Activated naive CD8-positive, alpha-beta T cell treated with anti-CD3 and anti-CD28 coated beads, Interleukin-2, amount 10 ng/mL, durations not matched to agents 7 days and 5 days (primary cell): ENCODE measurements around the gene PIP4K2A. TPM values are rescaled to one million over a fixed set of nuclear protein-coding genes. Genes with fewer than 3 reads are reported as not detected.
A peak's percentile ranks its signal among the peaks of the same experiment; 100 is the strongest.

Source experiments
- ATAC-seq: fragments of 150-1000 bp; cut with Tn5 transposase; one replicate; pipeline ENCODE4 v1.10.0; 2021; ENCODE audit warnings: low read depth, moderate library complexity
- POLR2A ChIA-PET: fragments of 350-600 bp; sonication (Branson Sonifier 250); formaldehyde crosslinking; loops from one replicate; lab custom pipeline; 2021; ENCODE audit warnings: antibody characterized with exemption; lab: Charles Lee
- DNase-seq: peaks from one replicate; pipeline ENCODE4 v3.0.0; 2021
- H3K27ac Mint-ChIP-seq: one replicate; pipeline ENCODE4 v1.8.0; 2022; ENCODE audit warnings: mild to moderate bottlenecking, mixed read lengths
- H3K27me3 Mint-ChIP-seq: one replicate; pipeline ENCODE4 v1.8.0; 2022; ENCODE audit warnings: mild to moderate bottlenecking, moderate library complexity, mixed read lengths
- H3K36me3 Mint-ChIP-seq: one replicate; pipeline ENCODE4 v1.8.0; 2021; ENCODE audit warnings: mild to moderate bottlenecking, mixed read lengths
- H3K4me1 Mint-ChIP-seq: one replicate; pipeline ENCODE4 v1.8.0; 2021; ENCODE audit warnings: mixed read lengths
- H3K4me3 Mint-ChIP-seq: one replicate; pipeline ENCODE4 v1.8.0; 2022; ENCODE audit warnings: mild to moderate bottlenecking, moderate library complexity, mixed read lengths
- H3K9me3 Mint-ChIP-seq: one replicate; pipeline ENCODE4 v1.8.0; 2021; ENCODE audit warnings: mixed read lengths
- total RNA-seq, 2 experiments: library from RNA; stranded (reverse); gene quantifications; one replicate each; pipeline ENCODE4 v1.2.3, GENCODE V29; 2021

PIP4K2A gene
- total RNA-seq, 2 experiments from 2014 or later: 179 to 199 TPM

DNA sequence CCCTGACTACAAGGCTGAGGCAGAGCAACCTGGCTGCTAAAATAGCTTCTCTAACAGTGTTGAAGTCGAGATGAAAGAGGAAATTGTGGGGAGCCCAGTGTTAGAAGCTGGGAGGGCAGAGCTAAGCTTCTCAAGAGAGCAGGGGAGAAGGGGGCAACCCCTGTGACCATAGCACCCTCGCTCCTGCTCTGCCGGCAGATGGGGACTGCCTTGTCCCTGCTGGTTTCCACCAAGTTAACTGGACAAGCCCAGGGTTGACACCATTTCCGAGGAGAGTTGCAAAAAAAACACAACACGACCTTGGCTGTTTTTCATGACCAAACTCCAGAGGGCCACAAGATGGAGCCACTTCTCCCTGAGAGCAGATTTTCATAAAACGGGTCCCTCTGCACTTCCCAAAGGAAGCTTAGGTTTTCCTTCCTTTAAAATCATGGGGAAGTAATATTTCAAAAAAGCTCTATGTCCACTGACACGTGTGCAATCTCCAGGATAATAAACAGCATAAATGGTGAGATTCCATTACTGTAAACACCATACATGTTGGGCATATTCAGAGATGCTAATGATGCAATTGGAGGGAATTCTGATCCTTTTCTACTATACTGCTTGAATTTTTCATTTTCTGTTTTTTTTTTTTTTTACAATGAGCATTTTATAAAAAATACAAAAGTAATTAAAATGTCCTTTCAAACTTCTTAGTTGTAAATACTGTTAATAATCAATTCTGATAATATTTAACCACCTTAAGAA, 140.4 kb downstream of the PIP4K2A start:
- ATAC-seq (peak; percentile 78), DNase-seq (peak; percentile 49)
- H3K4me1 Mint-ChIP-seq: peaks cover 36% of the 10 kb centered on the region
- peaks cover 32% of the 10 kb centered on the region for H3K36me3 Mint-ChIP-seq
- H3K9me3 Mint-ChIP-seq: no peaks in the 10 kb centered on the region
- H3K4me3 Mint-ChIP-seq: peak overlapping the region; percentile 57
- H3K27me3 Mint-ChIP-seq: no peaks in the 10 kb centered on the region
- POLR2A ChIA-PET: interaction anchor here (0.8 kb wide), 1 partner anchor 413 kb away, joined by 3 read pairs; no protein-coding TSS in a partner anchor
- H3K27ac Mint-ChIP-seq: peak overlapping the region; percentile 84

DNA sequence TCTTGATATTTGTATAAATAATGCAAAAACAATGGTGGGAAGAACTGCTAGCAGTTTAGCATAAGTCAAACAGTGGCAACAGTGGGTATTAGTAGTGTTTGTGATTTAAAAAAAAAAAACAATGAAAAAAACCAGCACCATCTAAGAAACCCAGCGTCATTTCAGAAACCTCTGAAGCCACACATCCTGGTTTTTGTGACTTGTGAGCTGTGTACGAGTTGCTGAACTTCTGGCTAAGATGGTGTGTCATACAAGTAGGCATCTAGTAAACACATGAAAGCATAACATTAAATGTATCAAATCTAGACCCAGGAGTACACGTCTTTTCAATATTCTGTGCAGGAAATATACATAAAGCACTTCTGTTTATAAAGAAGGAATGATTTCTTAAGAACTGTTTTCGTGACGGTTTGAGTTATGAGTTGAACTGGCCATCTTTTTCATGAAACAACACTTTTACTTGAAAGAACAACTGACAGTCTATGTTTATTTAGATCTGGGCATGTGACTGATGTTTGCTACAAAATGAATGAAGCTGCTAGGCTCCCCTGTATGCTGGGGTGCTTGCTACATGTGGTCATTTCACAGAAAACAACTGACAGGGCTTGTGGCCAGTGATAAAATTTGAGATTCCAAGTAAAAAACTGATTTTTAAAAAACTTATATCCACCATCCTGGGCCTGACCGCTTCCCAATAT, 143.5 kb downstream of the PIP4K2A start:
- Mint-ChIP-seq H3K27ac (peak overlapping the region; percentile 57), H3K4me1 (peaks cover 45% of the 10 kb centered on the region), H3K36me3 (peaks cover 31% of the 10 kb centered on the region), H3K4me3 (no peak overlapping the region), H3K9me3 (no peaks in the 10 kb centered on the region), H3K27me3 (no peaks in the 10 kb centered on the region)
- peak; percentile 80 for ATAC-seq
- DNase-seq: no peak
- POLR2A ChIA-PET: interaction anchor here (0.6 kb wide), 1 partner anchor 356 kb away, joined by 3 read pairs; no protein-coding TSS in a partner anchor

DNA sequence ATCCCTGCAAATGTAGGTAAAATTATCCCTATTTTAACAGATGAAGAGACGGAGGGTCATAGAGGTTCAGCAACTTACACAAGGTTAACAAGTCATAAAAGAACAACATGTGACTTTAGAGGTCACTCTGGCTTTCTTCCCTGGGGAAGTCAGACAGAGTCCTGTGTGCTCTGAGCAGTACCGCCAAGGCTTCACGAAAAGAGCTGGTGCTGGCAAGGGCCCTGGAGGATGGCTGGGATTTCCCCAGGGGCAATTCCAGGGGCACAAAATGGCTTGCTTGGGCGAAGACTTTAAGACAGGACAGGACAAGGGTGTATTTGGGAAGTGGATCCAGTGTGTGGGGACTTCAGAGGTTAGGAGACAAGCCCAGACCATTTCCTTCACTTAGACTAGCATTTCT, 144.1 kb downstream of the PIP4K2A start:
- POLR2A ChIA-PET: interaction anchor here (0.6 kb wide), 1 partner anchor 116 kb away, joined by 3 read pairs; no protein-coding TSS in a partner anchor
- Mint-ChIP-seq H3K9me3 (no peaks in the 10 kb centered on the region), H3K36me3 (peaks cover 31% of the 10 kb centered on the region), H3K4me1 (peaks cover 47% of the 10 kb centered on the region), H3K27me3 (no peaks in the 10 kb centered on the region), H3K4me3 (peak overlapping the region; percentile 6), H3K27ac (peak overlapping the region; percentile 67)
- DNase-seq (no peak), ATAC-seq (no peak)

DNA sequence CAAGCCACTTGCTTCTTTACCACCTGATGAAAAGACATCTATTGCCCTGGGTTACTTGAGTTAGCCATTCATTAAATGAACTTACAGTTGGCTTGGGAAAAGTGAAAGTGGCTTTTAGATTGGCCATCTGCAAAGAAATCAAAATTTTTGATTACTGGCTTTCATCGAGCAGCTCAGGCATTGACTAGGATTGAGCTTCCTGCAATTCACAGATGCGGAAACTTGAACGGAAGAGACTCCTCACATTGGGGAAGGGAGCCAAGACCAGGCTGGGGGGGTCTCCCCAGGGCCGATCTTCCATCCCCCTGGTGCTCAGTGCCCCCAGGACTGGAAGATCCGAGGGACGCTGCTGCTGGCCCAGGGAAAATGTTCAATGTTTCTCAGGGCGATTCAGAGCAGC, 145.4 kb downstream of the PIP4K2A start:
- H3K4me1 Mint-ChIP-seq: peaks cover 56% of the 10 kb centered on the region
- DNase-seq (no peak), ATAC-seq (no peak)
- peaks cover 35% of the 10 kb centered on the region for H3K36me3 Mint-ChIP-seq
- POLR2A ChIA-PET: no interaction called here
- H3K4me3 Mint-ChIP-seq: no peak overlapping the region
- no peaks in the 10 kb centered on the region for H3K27me3 Mint-ChIP-seq
- H3K27ac Mint-ChIP-seq: no peak overlapping the region
- no peaks in the 10 kb centered on the region for H3K9me3 Mint-ChIP-seq

DNA sequence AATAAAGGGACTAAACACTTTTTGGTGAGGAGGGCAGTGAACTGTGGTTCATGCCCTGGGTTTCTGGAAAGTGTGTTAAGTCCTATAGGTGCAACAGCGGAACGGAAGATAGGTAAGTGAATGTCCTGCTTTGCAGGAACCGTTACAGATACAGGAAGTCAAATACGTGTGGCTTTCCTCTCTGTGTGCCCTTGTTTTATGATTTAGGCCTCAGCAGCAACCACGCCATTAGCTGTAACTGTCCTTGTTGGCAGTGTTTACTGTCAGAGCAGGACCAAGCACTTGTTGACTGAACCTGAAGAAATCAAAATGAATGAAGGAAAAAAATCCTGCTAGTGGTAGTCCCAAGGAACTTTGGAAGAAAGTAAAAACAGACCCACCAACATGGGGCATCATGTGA, 150.3 kb downstream of the PIP4K2A start:
- Mint-ChIP-seq H3K36me3 (peaks cover 31% of the 10 kb centered on the region), H3K4me1 (peaks cover 29% of the 10 kb centered on the region), H3K9me3 (no peaks in the 10 kb centered on the region), H3K27me3 (no peaks in the 10 kb centered on the region), H3K4me3 (peak overlapping the region; percentile 35), H3K27ac (peak overlapping the region; percentile 81)
- ATAC-seq (no peak), DNase-seq (no peak)
- POLR2A ChIA-PET: no interaction called here

DNA sequence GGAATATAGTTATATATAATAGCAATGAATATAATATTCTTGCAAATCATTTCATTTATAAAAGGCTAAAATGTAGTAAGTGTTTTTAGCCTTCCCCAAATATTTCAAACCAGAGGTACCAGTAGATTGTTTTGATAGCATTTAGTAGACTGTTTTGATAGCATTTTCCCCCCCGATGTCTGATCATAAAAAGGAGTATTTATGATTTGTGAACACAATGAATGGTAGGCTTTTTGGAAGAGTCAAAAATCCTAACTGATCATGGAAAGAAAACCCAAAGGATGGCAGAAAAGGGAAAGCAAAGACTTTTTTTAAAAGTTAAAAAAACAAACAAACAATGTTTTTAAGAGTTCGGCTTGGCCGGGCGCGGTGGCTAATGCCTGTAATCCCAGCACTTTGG, 152.5 kb downstream of the PIP4K2A start:
- Mint-ChIP-seq H3K4me3 (no peak overlapping the region), H3K9me3 (no peaks in the 10 kb centered on the region), H3K36me3 (peaks cover 25% of the 10 kb centered on the region), H3K27ac (no peak overlapping the region), H3K27me3 (no peaks in the 10 kb centered on the region), H3K4me1 (peaks cover 26% of the 10 kb centered on the region)
- ATAC-seq (no peak), DNase-seq (no peak)
- POLR2A ChIA-PET: no interaction called here

DNA sequence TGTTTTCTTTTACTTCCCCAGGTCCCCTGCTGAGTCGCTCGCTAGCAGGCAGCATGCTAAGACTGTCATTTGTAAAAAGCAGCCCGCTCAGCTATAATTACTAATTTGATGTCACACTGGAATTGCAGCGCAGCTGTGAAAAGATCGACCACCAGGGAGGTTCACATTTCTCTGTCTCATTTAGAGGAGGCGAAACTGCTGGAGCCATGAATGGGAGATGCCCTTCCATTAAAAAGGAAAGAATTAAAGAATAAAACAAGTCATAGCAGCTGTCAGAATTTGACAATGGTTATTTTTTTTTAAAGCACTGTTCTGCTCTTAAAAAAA, 153.5 kb downstream of the PIP4K2A start:
- Mint-ChIP-seq H3K4me3 (no peak overlapping the region), H3K27me3 (no peaks in the 10 kb centered on the region), H3K27ac (no peak overlapping the region), H3K9me3 (no peaks in the 10 kb centered on the region), H3K36me3 (peaks cover 15% of the 10 kb centered on the region), H3K4me1 (peaks cover 16% of the 10 kb centered on the region)
- DNase-seq: no peak
- ATAC-seq: no peak
- POLR2A ChIA-PET: no interaction called here

DNA sequence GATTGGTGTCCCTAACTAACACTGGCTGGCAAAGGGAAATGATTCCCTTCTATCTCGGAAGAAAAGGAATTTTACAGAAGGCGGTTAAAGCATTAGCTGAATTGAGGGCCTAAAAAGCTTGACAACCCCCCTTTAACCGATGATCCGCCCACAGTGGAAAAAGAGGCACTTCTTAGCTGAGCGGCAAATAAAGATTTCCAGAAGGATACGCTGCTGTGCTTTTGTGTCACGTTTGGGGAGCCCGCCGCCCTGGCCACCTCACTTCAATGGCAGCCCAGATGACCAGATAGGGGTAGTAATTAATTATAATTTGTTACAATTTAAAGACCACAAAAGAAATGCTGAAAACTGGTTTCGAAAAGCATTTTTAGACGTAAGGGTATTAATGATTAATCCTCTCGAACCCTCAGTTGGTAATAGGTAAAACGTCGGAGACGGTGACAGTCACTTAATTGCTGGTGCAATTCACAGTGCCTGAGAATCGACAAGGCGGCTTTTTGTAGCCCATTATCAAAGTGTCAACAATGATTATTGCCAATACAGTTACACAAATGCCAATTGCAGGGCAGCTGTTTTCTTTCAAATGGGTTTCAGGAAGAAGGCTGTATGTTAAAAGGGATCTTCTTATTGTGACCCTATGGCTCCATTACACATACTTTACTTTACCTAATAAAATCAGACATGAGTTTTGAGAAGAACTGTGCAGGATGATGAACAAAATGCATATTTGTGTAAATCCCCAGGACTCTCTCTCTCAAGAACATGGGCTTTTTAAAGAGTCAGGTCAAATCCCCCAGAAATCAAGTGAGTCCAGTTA, 154.1 kb downstream of the PIP4K2A start:
- Mint-ChIP-seq H3K4me3 (no peak overlapping the region), H3K27me3 (no peaks in the 10 kb centered on the region), H3K36me3 (peaks cover 14% of the 10 kb centered on the region), H3K9me3 (no peaks in the 10 kb centered on the region), H3K4me1 (peaks cover 14% of the 10 kb centered on the region), H3K27ac (no peak overlapping the region)
- POLR2A ChIA-PET: no interaction called here
- ATAC-seq (no peak), DNase-seq (no peak)

DNA sequence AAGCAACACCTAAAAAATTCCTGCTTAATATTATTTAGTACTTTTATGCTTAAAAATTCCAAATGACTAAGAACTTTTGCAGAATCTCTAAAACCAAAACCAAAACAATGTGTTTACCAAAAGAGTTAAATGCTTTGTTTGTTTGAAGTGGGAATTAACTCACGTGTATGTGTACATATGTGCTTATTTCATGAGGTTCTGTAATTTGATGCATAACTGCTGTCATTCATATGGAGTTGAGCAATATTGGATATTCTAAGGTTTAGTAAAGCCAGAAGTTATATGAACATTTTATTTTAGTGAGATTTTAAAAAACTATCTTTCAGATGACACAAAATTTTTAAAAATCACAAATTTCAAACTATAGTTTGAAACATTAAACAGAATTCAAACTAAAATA, 157.1 kb downstream of the PIP4K2A start:
- DNase-seq (no peak), ATAC-seq (no peak)
- no peaks in the 10 kb centered on the region for H3K9me3 Mint-ChIP-seq
- H3K36me3 Mint-ChIP-seq: peaks cover 4% of the 10 kb centered on the region
- no peak overlapping the region for H3K27ac Mint-ChIP-seq
- POLR2A ChIA-PET: no interaction called here
- no peaks in the 10 kb centered on the region for H3K27me3 Mint-ChIP-seq
- no peaks in the 10 kb centered on the region for H3K4me1 Mint-ChIP-seq
- H3K4me3 Mint-ChIP-seq: no peak overlapping the region

DNA sequence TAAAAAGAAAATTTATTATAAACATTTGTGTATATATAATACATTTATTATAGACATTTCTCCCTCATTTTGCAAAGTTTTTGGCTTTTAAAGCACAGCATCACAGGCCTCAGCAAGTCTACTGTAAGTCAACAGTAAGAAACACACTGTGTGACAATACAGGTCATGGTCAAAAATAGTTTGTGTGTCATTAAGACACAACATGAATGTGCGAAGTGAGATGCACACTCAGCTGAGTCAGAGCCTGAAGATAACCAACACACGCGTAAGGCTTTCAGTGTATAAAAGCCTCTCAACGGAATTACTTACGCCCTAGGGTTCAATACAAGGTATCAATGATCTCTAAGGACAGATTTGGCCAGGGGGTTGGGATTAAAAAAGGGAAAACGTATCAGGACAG, 157.6 kb downstream of the PIP4K2A start:
- POLR2A ChIA-PET: no interaction called here
- no peak overlapping the region for H3K27ac Mint-ChIP-seq

DNA sequence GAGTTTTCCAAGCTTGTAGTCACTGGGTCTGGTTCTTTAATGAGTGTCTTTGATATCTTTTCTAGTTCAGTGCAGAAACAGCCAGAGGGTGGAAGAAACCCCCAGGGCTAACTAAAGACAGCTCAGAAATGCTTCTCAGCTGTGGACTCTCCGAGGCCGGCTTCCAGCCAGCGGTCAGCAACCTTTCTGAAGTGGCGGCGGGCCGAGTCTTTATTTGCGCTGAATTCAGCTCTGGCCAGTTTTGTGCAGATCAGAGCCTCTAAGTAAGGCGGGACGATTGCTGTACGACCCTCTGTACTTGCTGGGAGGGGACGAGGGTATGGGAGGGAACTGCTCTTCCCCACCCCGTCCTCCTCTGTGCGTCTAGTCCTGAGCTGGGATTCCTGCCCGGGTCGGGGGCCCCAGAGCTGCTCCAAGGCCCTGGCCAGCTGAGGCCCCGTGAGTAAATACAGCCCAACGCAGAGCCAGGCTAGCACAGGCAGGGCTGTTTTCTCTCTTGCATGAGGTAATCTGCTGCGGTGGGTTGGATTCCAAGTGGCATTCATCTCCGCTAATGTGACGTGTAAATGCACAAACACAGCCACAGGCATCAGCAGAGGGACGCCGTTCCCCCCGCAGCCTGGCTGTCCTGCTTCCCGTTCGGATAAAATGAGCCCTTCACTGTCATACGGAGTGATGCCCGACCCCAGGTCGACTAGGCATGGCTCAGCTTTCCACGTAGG, 159.8 kb downstream of the PIP4K2A start:
- peaks cover 9% of the 10 kb centered on the region for H3K36me3 Mint-ChIP-seq
- POLR2A ChIA-PET: no interaction called here

More for the DNA sequence above, 157.6 kb downstream of the PIP4K2A start:
- Mint-ChIP-seq H3K36me3 (peaks cover 5% of the 10 kb centered on the region), H3K4me1 (no peaks in the 10 kb centered on the region), H3K27me3 (no peaks in the 10 kb centered on the region), H3K4me3 (no peak overlapping the region), H3K9me3 (no peaks in the 10 kb centered on the region)
- no peak for ATAC-seq
- DNase-seq: no peak

DNA sequence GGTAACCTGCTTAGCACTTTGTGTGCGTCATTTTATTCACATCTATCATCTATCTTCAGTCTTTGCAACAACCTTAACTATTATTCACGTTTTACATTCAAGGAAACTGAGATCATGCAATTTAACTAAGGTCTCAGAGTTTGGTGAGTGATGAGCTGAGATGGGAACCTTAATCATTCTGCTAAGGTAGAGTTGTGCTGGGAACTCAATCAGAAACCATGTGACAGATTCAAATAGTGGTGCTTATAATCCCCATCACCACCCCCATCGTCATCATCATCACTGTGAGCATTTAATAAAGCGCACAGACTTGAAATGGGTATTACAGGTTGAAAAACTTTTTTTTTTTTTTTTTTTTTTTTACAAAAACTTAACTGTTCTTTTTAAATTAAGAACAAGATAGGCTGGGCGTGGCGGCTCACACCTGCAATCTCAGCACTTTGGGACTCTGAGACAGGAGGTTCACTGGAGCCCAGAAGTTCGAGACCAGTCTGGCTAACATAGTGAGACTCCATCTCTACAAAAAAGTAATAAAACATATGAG, 160.9 kb downstream of the PIP4K2A start:
- Mint-ChIP-seq H3K4me3 (no peak overlapping the region), H3K27ac (no peak overlapping the region), H3K27me3 (no peaks in the 10 kb centered on the region), H3K4me1 (peaks cover 8% of the 10 kb centered on the region), H3K36me3 (peaks cover 15% of the 10 kb centered on the region), H3K9me3 (no peaks in the 10 kb centered on the region)
- no peak for ATAC-seq
- POLR2A ChIA-PET: no interaction called here
- DNase-seq: no peak

More for the DNA sequence above, 159.8 kb downstream of the PIP4K2A start:
- DNase-seq: no peak
- Mint-ChIP-seq H3K27me3 (no peaks in the 10 kb centered on the region), H3K4me3 (no peak overlapping the region), H3K27ac (no peak overlapping the region), H3K9me3 (no peaks in the 10 kb centered on the region), H3K4me1 (peaks cover 8% of the 10 kb centered on the region)
- no peak for ATAC-seq
